Measurements from ENCODE around the gene NLRP14. TPM values are rescaled to one million over a fixed set of nuclear protein-coding genes. Genes with fewer than 3 reads are reported as not detected.

Gene NLRP14
- total RNA-seq, 4 donors from 2014 or later, result 0.24 to 0.35 TPM; not detected in 2

Other genes starting within 250 kb of the NLRP14 start
- gene OR2AG2, start 248.5 kb upstream of the NLRP14 start, total RNA-seq, result under 1 TPM in 2 of 4 donors, not detected in 2; 0.09 to 0.14 TPM
- gene OR2AG1, start 237.5 kb upstream of the NLRP14 start, total RNA-seq, result not detected
- 1 to 10 TPM in 1 of 4 donors, under 1 TPM in 1, not detected in 2; 0.40 to 1.0 TPM for gene OR6A2, start 220.8 kb upstream of the NLRP14 start, total RNA-seq
- gene OR10A5, start 174.8 kb upstream of the NLRP14 start, total RNA-seq, result not detected
- not detected for gene OR10A2, start 157.4 kb upstream of the NLRP14 start, total RNA-seq
- not detected for gene OR10A4, start 143.9 kb upstream of the NLRP14 start, total RNA-seq
- gene OR2D2, start 128.0 kb upstream of the NLRP14 start, total RNA-seq, result under 1 TPM in 1 of 4 donors, not detected in 3; 0.28 TPM
- not detected for gene OR2D3, start 99.5 kb upstream of the NLRP14 start, total RNA-seq
- 1 to 10 TPM in 2 of 4 donors, under 1 TPM in 2; 0.77 to 3.2 (median 1.9) TPM for gene ZNF215, start 94.1 kb upstream of the NLRP14 start, total RNA-seq
- gene ZNF214, start 133 bp upstream of the NLRP14 start, total RNA-seq, result 10 to 100 TPM in 1 of 4 donors, 1 to 10 TPM in 3; 2.9 to 23.8 (median 4.7) TPM
- gene RBMXL2, start 68.5 kb downstream of the NLRP14 start, total RNA-seq, result under 1 TPM in 1 of 4 donors, not detected in 3; 0.14 TPM
- gene SYT9, start 231.4 kb downstream of the NLRP14 start, total RNA-seq, result 1 to 10 TPM in 2 of 4 donors, under 1 TPM in 1, not detected in 1; 0.29 to 5.8 (median 3.0) TPM